SKM-1 treated with dmso at 0.1 percent for 144 hours (cell line): ENCODE data around the gene RALGAPA2.

Source experiments
- DNase-seq: peaks from one replicate; lab custom pipeline; 2025; ENCODE audit not compliant: unreplicated experiment; lab: John Stamatoyannopoulos, UW

The RALGAPA2 gene

DNA sequence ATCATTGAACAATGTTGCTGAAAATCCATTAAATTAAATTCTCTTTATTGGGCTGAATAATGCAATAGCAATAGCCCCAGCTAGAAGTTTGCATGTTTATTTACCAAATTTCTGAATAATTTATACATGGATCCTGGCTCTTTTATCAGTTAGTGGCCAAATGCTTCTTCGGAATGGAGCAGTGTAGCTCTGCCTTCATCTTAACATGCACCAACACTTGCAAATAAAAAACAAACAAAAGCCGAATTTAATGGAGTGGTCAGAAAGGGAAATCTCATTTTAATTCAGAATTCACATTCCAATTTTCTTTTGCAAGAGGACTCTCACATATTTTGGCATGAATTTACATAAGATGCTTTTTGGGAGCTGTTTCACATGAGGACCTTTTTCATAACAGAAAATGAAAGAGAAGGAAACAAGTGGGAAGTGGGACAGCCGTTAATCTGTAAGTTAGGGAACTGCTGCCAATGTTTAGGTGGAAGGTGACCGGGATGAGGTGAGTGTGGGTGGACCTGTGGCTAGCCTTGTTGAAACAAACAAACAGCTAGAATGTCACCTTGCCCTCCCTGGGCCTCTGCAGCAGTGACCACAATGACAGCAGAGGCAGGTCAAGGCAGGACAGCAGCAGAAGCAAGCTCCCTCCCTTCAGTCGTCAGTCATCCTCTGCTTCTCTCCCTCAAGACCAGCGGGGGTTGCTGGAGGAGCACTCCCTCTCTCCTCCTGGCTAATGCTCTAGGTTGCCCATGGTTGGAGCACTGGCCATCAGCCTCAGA, 271.4 kb downstream of the RALGAPA2 start:
- no peak for DNase-seq

DNA sequence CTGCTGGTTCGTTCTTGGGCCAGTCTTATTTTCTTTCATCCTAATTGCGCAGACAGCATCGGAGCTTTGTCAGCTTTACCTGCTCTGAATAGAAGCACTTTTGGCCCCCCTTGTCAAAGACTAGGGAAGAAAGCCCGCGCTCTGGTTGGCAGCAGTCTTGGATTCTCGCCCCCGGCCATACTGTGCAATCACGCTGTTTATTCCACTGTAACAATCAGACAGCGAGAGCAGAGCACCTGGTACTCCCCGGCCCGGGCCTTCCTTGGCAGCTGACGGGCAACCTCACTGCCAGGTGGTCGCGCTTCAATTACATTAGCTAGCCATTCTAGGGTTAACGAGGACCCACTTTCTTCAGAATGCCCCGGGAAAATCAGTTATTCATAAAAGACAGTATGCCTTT, 272.0 kb downstream of the RALGAPA2 start:
- no peak for DNase-seq

DNA sequence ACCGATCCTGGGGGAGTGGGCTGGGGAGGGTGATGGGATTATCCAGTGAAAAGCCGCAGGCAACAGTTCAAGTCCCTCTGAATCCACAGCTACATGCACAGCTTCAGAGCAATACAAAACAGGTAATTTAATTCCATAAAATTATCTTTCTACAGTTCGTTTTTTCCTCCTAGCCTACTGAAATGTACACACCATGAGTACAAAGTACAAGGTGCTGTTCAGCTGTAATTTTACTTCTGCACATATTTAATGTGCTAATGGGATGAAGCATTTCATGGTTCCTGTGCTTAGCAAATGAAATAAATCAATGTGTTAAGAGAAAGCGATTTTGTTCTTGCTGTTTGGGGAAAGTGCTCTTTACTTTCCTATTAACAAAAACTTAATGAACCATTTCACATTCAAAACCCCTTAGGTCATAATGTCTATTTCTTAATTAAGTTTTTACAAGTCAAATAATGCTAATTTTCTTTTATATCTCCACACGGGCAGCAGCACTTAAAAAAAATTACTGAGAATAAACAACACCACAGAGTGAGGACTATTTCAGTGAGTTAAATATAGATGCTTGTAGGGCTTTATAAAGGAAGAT, 272.7 kb downstream of the RALGAPA2 start:
- no peak for DNase-seq

DNA sequence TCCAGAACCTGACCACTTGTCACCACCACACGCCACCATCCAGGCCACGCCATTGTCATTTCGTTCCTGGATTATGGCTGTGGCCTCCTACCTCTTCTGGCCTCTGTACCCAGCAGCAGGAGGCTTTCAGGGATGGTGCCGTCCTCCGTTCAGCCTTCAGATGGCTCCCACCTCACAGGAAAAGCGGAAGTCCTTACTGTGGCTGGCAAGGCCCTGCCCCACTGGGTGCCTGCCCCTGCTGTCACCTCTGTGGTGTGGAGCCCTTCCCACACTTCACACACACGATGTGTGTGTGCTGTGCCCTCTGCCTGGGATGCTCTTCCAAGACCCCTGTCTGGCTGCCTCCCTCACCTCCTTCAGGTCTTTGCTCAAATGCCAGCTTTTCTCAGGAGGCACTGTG, 275.1 kb downstream of the RALGAPA2 start:
- DNase-seq: no peak

DNA sequence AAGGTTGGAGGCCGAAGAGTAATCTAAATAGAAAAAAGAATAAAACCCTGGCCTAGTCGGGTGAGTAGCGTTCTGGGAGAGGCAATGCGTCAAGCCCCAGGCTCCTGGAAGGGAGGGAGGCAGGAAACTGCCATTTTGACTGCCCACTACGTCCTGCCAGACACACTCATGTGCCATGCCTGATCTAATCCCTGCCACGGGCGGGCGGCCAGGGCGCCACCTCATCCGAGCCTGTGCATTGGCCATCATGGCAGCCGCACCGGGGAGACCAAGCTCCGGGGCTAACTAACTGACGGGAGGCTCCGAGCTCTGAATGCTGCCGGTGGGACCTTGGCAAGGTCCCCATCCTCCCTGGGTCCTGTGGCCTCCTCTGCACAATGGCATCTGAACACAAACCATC, 275.8 kb downstream of the RALGAPA2 start:
- DNase-seq: no peak

DNA sequence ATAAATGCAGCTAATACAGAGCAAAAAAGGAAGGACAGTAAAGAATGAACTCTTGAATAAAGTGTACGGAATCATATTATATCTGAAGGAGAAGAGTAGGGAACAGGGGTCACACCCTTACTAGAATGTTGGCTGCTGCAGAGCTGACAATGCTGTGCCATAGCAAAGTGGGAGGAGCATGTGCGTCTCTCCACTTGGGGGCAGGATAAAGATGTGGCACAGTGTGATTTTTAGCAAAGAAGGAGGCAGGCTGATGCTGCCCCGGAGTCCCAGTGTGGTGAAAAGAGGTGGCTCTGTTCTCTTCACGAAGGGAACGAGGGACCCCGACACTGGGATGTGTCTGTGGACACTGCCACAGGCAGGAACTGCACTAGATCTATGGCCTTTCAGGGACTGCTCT, 277.0 kb downstream of the RALGAPA2 start:
- DNase-seq: no peak

DNA sequence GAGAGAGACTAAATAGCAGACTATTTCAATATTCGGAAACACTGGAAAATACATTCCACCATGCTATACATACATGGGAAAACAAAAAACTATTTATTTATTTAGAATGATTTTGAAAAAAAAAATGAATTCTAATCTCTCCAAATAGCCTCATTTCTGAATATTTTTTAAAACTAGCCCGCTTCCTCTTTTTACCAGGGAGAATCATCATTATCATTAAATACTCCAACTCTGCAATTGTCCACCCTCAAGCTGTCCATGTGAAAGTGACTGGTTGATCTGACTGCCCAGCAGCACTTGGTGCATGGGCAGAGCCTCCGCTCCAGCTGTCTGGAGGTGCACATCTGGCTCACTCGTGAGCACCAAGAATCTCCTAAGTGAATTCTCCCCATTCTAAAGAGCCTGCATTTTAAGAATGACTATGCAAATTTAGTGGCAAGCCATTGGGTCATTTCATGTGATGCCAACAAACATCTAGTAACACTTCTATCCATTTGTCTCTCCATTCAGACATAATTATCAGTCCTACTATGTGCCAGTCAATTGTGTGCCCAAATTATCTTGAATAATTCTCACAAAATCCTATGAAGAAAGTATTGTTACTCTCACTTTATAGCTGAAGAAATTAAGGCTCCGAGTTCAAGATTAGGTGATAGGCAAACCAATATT, 279.7 kb downstream of the RALGAPA2 start:
- no peak for DNase-seq

DNA sequence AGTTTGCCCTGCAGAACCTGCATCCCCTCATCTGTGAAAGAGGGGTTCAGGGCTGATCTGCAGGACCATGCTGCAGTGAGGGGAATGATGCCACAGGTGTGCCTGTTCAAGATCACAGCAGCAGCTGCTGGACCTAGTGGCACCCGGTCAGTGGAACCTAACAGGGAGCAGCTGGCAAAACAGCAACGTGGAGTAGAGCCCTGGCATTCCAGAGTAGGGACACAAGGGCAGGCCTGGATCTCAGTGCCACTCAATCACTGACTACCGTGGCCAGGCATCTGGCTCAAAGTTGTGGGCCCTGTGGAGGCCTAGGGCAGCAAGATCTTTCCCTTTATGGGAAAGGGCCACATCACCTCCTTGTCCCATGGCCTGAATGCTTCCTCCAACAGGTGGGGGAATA, 282.4 kb downstream of the RALGAPA2 start:
- DNase-seq: no peak

DNA sequence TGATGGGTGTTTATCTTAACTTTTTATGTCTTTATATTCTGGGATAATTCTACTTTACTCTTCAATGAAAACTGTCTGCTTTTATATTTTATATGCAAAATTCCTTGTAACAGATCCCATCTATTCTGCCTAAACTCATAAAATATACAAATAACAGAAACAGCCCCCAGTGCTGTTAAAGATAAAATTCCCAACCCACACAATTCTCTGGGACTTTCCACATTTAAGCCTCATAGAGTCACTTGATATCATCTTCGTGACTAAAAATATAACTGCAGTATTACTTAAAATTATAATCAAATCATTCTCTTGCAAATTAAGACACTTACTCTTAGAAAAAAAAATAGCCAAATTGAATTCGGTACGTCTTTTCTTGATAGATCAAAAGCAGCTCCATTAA, 284.4 kb downstream of the RALGAPA2 start:
- no peak for DNase-seq

DNA sequence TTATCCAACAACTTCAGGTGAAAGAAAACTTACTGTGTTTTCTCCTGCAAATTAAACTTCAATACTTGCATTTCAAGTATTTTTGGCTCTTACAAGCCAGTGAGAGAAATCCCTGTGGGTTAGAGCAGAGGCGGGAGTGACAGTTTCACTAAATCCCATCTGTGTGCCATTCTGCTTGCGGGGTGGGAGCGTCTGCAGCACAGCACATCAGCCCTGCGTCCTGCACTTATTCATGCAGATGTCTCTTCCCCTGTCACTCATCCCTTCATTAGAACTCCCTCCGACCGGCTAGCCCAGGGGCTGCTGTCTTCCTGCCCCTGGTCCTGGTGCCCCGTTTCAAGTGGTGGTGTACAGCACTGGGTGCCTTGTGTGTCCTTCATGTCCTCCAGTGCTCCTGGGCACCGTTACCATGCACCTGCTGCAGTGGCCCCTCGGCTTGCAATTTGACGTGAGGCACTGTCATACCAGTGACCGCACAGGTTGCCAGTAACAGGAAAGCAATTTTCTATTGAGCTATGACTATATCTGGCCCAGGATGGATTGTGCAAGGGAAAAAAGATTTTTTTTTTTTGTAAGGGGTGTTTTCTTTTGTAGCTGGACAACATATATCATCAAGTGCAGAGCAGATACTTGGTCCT, 285.1 kb downstream of the RALGAPA2 start:
- DNase-seq: no peak

DNA sequence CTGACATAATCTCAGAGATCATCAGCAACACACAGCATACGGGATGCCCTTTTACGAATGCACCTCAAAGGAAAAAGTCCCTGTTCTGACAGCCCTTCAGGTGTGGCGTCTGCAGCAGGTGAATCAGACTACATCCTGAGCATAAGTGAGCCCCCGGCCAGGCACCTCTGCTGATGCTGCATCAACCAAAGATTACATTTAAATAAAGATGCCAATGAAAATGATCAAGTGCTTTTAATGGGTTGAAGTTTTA, 285.9 kb downstream of the RALGAPA2 start:
- DNase-seq: no peak

DNA sequence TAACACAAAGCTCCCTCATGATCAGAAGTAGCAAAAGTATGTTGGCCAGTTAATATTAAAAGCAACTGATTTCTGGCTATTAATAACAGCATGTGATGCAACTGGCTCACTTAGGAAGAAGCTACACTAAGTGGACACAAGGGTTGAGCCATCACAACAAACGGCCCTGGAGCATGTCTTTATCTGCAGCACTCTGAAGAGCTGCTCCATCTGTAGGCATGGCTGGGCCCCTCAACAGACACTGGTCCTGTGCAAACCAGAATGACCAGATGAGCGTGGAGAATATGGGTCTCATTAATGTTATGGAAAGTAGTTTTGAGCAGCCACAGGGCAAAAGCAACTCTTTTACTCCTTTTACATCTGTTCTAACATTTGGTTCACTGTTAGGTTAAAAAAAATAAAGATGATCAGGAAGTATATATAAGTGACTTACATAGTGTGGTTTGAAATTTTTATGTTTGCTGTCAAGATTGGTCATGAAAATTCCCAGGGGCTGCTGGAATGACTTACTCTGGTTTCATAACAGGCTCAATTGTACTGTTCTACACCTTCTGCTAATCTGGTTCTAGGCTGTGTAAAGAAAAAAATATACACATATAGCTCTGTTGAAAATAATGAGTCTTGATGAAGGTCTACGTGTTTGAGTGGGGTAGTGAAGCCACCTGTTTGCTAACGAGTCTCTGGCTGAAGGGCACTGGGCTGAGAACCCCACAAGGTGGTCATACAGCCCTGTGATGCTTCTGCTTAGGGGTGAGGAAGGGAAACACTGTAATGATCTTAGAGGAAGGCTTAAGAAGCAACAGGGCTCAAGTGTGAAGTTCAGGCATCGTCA, 286.4 kb downstream of the RALGAPA2 start:
- DNase-seq: no peak

DNA sequence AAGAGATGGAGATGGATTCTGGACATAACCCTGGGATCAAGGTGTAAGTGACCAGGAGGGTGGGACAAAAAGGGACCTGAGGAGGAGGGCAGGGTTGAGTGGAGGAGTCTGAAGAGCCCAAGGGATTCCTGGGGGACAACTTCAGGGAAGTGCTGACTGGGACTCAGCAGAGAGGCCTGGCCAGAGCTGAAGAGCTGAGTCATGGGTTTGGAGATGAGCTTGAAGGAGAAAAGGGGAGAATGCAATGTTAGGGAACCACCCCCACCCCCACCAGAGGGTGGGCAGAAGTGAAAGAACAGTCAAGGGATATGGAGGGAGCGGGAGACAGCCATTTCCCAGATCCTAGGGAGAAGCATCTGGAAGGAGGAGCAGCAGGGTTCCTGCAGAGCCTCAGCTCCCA, 289.3 kb downstream of the RALGAPA2 start:
- no peak for DNase-seq

DNA sequence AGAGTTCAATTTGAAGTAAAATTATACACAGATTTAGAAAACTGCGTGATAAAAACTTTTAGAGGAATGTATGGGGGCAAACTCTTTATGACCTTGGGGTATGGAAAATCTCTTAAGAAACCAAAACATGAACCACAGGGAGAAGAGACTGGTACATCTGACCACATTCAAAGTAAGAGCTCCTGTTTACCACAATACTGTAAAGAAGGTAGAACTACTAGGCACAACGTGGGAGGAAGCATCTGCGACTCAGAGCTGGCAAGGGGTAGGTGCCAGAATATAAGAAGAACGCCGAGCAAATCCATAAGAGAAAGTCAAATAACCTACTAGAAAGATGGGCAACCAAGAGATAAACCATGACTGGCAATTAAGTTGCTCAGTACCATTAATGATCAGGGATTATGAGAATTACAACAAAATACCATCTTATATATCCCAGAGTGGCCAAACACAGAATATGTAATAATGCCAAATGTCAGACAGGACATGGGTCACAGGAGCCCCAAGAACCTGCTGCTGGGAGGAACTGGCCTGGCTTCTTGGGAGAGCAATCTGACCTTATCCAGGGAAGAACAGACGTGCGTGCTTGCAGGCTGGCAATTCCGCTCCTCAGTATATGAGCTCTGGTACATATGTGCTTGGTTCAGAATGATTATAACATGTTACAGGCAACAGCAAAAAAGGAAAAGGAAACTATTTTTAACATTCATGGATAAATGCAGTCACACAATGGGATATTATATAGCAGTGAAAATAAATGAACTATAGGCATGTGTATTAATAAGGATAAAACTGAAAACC, 294.4 kb downstream of the RALGAPA2 start:
- no peak for DNase-seq

DNA sequence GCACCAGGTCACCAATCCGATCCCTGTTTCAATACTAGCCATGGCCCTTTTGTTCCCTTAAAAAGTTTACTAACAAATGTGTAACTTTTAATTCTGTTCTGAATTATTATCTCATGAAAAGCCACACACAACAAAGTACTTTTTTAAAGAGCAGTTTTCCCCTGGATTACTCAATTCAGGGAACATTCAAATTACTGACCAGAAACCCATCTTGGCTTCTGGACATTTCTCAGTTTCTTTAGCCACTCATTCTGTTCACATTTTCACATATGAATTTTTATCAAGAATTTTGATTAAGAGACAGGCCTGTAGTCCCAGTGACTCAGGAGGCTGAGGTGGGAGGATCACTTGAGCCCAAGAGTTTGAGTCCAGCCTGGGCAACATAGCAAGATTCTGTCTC, 297.1 kb downstream of the RALGAPA2 start:
- DNase-seq: no peak

DNA sequence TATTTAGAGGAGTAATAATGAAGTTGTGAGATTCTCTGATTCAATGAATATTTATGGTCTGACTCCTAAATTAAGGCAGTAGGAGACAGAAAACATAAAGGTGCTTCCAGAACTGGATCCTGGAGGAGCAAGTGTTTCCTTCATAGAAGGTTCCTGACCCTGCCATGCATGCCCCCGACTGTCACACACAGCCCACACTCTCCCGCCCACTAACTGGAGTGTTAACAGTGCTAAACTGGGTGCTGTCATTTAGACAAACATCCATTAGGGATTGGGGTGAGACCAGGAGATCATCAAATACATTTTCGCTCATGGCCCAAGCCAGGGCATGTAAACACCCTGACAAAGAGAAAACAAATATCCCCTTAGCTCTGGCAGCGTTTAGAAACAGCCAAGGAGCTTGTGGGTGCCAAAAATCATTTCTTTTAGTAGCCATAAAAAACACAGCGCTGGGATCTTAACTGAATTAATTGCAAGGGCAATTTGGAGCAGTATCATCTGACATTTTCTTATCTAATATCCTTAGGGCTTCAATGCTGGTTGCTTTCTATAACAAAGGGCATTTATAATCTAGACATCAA, 297.7 kb downstream of the RALGAPA2 start:
- DNase-seq: no peak

DNA sequence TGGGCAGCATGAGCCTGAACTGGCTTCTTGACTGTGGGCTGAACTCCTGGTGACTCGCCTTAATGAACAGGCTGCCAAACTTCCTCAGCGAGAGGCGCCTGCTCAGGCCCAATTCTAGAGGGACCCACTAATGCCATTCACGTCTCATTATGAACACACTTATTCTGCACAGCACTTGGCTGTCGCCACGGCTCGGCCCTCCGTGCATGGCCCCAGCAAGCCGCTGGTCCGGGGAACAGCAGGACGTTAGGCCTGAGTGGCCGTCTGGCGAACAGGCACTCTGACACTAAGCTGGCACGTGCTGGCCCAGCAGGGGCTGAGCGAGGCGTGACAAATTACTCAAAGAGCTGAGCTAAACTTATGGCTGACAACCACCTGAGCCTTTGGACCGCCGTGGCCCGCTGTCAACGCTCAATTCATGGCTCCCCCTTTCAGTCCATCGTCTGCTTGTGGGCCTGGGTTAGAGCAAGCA, 298.6 kb downstream of the RALGAPA2 start:
- no peak for DNase-seq

DNA sequence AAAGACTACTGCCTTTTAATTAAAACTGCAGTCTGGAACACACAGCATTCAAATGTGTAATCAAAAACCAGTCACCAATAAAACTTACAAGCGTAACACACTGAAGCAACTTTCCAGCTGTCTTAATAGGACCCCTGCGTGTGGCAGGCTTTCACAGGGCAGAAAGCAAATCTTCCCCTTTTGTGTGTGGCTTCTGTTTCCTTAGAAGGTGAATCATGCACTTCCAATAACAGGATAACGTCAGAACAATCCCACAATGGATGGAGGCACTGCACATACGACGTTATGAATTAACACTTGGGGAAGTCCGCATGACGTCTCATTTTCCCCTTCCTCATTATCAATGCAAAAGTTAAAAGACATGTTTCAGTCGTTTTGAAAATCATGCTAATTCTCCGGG, 299.7 kb downstream of the RALGAPA2 start:
- DNase-seq: no peak

DNA sequence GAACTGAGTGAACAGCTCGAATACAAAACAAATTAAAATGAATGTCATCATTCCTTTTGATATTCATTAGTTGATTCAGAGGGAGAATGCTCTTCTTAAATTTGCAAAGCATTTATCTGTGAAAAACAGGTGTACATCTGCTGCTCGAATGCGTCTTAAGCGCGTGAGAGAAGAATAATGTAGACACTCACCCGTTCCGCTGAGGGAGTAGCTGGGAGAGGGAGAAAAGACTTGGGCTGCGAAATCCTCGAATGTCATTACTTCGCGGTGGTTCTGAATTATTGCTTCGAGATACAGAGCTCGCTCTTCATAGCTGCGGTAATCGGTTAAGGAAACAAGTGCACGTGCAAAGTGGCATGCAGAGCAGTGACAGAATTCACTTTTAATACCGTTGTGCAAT, 300.6 kb downstream of the RALGAPA2 start:
- DNase-seq: no peak

DNA sequence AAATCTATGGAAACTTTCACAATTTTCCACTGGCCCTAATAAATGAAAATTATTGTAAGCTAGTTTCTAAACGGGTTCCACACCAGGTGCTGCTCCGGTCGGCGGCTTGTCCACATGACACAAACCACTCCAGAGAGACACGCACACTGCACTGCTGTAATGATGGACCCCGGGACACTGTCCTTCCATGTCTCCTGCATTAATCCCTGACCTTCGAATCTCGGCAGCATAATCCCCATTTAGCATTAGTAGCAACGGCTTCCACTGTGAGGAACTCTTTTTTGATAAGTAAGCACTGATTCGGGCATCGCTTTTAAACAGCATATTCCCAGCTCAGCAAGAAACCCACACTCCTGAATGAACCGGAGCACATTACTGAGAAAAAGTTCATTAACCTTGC, 301.0 kb downstream of the RALGAPA2 start:
- DNase-seq: no peak
